HG02884 (cell line): ENCODE measurements around the gene UQCR11.

ENCODE experiments used
- ATAC-seq: cut with Tn5 transposase; IDR thresholded peaks from one replicate; pipeline ENCODE4 v1.9.1; 2021; ENCODE audit warnings: mild to moderate bottlenecking, moderate library complexity; ENCODE audit not compliant: unreplicated experiment

Gene UQCR11

DNA sequence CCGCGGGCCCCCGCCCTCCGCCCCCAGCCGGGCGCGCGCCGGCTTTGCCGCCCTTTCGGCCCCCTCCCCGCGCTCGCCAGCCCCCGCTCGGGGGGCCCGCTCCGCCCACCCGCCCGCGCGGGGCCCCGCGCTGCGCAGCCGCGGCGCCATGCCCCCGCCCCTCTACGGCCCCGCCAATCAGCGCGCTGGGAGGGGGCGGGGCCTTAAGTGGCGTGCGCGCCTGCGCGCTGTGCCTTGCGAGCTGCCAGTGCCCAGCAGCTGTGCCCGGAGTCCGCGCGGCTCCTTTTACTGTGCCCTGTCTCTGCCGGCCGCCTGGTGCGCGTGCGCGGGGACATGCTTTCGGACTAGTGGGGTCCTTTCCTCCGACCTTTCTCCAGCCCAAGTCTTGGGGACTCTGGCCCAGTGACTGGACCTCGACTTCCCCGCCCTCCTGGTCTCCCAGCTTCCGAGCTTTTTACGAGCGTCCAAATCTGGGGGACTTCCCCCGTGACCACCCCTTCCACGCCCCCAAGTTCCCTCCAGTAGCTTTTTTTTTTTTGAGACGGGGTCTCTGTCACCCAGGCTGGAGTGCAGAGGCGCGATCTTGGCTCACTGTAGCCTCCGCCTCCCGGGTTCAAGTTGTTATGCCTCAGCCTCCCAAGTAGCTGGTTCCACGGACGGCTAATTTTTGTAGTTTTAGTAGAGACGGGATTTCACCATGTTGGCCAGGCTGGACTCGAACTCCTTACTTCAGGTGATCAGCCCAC, 12.3 kb downstream of the UQCR11 start, which contains the start of gene MBD3:
TSS of gene MBD3 (minus strand) at position 111 of the 746 bp plus-strand sequence. CDS start 234 bp downstream, outside the sequence.
- ATAC-seq, result no peak

DNA sequence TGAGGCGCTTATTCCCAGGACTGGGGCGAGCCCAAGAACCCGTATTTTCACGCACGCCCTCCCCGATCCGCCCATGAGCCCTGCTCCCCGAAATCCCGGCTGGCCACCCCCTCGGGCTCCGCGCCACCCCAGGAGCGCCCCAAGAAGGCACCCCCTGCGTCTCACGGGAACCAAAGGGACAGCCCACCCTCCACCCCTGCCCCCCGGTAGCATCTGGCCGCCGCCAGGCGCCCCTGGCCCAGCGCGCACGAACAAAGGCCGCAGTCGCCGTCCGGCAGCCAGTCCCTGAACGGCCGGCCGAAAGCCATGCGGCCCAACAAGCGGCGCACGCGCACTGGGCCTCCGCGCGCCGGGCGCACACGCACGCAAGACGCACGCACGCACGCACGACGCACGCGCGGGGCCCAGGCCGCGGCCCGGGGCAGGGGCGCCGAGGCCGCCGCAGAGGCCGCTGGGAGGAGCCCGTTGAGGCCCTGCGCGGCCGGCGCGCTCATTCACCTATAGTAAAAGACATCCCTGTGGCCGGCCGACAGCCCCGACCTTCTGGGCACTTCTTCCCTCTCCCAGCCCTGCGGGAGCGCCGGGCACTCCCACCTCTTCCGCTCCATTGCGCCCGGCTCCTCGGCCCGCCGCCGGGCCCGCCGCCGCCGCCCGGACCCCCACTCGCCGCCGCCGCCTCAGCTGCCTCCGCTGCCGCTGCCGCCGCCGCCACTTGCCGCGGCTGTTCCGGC, 13.1 kb downstream of the UQCR11 start:
- ATAC-seq, result no peak

DNA sequence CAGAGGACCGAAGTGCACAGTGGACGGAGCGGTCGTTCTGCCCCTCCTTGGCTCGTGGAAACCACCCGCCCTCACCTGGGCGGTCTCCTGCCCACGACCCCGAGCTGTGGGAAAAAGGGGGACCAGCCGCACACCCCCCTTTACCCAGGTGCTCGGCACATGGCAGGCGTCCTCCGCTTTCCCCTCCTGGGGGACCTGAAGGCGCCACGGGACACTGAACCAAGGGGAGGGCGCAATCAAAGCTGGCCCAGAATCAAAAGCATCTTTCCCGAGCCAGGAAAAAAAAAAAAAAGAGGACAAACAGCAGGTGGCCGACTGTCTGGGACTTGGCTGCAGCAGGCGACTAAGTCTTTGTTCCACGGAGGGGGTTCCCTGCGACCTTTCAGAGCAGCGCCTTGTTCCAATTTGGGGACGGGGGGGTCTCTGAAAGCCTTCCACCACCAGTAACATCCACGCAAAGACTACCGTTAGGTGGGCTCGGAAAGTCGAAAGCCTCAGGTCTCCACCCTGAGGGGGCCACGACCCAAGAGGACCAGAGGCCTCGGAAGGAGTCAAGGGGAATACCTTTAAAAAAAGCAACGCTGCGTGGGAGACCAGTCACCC, 13.7 kb downstream of the UQCR11 start:
- ATAC-seq, result no peak

DNA sequence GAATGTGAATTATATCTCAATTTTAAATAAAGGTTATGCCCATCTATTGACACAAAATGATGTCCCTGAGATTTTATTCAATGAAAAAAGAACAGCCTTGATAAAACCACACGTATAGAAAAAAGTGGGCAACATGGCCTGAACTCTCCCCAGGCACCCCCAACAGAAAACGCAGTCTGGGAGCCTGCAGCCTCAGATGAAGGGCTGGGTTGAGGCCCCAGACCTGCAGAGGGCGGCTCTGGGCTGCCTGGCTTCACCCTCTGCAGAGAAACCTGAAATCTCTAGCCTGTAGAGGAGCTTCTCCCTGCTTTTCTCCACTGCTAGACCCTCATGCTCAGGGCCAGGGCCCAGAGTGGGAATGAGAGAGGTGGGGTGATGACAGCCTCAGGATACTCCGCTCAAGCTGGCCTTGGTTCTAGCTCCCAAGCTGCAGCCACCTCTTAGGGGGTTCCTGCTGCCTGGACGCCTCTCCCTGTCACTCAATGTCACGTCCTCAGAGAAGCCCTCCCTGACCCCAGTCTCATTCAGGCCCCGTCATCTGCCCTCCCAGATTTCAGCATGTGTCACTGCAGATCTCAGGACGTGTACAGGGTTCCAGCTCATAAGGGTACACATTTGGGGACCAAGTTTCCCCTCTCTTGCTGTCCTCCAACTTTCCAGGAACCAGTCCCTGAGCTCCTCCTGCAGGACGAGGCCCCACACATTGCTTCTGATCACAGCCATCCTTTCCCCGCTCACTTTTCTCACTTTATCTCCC, 14.4 kb downstream of the UQCR11 start:
- no peak for ATAC-seq

DNA sequence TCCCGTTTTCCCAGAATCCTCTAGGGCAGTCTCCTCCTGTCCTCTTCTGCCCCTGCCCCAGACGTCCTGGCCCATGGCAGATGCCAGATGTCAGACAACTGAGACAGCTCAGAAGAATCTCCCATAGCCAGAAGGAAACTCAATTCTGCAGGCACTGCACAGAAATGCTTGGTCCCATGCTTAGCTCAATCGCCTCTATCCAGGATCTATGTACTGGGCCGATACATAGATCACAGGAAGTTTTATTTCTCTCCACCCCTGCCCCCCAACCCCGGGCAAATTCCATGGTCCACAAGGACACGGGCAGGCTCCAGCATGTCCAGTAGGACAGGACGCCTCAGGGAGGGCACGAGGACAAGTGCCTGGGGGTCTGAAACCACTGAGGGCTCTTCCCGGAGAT, 17.4 kb downstream of the UQCR11 start:
- ATAC-seq, result no peak

DNA sequence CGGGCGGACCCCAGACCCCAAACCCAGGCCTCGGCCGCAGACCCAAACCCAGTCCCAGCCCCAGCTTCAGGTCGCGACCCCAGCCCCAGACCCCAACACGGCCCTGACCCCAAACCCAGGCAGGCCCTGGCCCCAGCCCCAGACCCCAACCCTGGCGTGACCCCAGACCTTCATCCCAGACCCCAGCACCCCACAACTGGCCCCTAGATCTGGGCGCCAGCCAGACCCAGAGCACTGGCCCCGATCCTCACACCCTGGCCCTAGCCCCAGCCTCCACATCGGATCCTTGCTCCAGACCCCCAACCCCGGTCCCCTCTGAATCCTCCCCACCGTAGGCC, 20.1 kb downstream of the UQCR11 start:
- no peak for ATAC-seq

DNA sequence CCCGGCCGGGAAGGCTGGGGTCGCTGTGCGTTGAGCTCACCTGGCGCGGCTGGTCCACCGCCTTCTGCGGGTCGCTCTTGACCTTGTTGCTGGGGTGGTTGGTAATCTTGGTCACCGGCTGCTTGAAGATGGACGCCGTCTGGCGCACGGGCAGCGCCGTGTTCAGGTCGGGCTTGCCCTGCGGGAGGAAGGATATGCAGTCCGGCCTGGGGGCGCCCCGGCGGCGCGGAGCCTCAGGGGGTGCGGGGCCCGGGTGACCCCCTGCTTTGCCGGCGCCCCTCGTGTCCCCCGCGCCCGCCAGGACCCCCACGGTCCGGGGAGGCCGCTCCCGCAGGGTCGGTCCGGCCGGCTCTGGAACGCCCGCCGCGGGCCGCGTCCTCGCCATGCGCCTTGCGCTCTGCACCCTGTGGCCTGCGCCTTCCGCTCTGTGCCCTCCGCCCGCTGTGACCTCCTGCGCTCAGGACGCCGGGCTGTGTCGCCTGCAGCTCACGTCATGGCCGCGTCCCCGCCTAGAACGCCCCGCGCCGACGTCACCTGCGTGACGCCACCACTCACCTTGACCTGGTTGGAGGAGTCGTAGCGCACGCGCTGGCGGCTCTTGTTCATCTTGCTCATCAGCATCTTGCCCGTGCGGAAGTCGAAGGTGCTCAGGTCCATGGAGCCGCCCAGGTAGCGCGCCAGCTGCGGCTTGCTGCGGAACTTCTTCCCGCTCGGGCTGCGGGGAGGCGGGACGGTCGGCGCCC, 20.6 kb downstream of the UQCR11 start:
- no peak for ATAC-seq

DNA sequence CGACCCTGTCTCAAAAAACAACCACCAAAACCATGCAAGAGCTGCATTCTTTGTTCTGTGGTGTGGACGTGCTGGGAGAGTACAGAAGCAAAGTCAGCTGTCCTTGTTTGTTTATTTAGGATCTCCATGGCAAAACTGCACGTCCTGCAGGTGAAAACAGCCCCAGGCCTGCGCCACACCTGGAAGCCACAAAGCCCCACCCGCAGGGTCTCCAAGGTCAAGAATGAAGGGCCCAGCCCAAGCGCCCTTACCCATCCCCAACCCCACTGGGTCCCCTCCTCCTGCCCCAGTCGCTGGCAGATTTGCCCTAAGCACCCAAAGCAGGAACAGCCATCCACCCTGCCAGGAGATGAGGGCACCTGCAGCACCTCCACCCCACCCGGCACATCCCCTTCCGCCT, 23.1 kb downstream of the UQCR11 start:
- ATAC-seq, result no peak

DNA sequence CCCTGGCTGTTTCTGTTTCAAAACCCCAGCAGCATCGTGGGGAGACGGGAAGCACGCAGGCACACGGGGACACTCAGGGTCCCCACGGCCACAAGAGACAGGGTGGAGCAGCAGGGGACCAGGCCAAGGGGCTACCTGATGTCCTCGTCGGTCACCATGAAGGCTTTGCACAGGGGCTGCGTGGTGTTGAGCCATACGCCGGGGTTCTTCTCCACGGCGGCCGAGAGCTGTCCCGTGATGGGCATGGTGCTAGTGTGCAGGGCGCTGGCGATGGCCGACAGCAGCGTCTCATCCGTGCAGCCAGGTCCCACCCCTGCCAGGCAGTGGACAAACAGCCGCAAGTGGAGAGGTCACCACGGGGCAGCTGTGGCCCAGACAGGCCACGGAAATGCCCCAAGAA, 24.3 kb downstream of the UQCR11 start:
- ATAC-seq, result no peak

DNA sequence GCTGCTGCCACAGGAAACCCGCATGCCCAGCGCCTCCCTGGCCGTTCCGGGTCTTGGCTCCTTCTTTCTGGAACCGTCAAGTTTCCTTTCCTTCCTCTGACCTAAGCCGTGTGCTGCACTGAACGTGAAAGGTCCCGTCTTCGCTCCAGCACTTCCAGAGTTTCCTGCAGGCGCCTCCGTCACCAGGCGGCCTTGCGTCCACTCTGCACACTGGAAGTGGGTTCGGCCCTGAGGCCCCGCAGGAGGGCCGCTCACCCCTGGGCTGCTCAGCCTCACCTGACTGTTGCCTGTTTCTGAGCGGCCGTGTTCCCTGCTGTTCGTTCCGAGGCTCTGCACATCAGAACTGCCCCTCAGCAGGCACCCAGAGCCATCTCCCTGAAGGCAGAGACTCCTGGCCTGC, 24.9 kb downstream of the UQCR11 start:
- no peak for ATAC-seq

DNA sequence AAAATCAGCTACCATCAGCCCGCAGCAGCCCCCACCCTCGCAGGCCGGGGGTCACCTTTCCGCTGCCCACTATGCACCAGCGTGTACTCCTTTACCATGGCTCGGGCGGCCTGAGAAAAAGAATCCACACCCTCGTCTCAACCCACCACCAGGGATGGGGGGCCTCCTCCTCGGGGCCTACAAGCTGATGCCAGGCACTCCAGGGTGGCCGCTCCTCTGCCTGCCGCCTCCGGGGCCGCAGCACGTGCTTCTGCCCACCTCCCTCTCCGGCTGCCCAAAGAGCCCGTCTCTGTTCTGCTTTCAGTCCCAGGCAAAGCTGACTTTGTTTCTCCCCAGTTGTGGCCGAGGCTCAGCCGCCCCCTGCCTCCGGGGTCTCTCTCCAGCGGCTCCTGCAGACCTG, 26.0 kb downstream of the UQCR11 start:
- no peak for ATAC-seq

DNA sequence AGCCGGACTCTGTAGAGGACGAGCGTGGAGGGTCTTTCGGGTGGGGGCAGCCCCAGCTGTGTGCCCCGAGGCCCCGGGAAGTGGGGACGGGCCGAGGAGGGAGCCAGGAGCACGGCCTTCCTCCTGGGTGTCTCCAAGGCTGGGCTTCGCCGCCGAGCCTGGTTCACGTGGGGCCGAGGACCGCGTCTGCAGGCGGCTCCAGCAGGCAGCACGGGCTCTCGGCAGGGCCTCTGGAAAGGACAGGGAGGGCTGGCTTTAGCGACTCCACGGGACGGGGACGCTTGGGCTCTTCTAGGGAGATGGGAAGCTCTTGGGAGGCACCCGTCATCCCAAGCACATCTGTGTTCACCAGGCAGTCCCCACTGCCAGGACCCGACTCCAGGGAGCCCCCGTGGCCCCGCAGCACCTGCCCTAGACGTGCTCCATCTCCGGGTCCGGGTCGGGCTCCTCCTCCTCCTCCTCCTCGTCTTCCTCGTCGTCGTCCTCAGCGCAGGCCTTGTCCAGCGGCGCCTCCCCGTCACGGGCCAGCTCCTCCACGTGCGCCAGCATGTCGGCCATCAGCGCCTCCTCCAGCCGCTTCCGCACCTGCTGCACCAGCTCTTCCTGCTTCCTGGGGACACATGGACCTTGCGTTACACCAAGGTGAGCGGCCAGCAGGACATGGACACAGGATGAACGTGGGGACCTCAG, 27.2 kb downstream of the UQCR11 start:
- no peak for ATAC-seq

DNA sequence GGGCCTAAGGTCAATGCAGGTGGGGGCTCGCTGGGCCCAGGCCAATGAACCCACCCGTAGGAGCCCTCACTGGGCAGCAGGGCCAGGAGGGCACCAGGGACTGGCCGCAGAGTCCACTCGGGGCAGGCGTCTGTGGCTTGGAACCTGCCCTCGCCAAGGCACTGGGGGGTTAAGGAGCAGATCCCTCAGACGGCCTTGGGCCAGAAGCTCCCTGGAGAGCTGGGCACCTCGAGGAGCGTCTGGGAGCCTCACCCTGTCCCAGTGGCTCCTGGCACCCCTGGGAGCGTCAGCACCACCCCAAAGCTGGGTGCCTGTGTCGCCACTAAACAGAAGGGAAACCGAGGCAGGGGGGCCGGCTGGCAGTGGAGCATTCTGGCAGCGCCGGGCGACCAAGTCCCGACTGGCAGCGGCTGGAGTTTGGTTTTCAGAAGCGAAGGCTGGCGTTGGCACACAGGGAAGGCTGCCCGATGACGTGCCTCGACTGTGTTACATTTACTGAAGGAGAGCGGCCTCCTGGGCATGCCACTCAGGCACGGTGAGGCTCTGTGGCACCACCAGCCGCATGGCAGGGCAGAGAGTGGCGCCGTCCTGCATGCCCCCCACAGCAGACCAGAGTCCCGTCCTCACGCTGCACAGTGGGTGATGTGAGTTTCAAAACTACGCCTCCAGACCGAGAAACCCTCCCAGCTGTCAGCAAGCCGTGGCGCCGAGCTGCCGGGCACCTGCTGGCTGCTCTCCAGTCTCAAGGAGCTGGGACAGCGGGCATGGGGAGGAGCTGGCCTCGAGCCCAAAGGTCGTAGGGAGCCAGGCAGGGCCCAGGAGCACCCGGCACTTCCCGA, 28.0 kb downstream of the UQCR11 start:
- no peak for ATAC-seq

DNA sequence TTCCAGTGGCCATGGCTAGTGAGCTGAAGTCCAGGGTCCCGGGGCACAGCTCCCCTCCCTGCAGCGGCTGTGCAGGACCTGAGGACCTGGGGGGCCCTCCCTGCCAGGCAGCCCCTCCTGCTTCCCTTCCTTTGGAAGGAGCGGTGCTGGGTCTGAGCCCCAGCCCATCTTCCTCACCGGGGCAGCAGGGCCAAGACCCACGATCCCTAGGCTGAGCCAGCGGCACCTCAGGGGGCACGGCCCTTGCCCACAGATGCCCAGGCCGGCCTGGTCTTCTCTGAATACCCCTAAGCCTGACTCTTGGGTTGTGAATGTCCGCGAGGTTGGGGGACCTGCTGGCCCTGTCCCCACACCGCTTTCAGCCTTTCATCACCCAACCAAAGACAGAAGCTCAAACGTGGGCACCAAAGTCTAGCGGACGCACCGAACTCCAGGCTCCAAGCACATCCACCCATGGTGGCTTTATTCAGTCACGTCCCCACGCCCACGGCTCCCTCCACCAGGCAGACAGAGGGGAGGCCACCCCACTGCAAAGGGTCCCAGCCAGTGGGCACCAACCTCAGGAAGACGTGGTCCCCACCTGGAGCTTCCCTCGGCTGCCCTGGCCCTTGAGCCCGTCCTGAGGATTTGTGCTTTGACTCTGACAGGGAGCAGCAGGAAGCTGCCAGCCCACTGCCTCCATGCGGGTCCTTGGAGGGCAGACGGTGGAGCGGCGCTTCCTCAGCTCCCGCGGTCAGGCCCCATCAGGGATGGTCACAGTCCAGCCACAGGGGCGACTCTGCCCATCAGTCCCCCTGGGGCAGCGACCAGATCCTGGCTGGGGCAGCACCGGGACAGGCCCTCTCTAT, 28.8 kb downstream of the UQCR11 start:
- no peak for ATAC-seq

DNA sequence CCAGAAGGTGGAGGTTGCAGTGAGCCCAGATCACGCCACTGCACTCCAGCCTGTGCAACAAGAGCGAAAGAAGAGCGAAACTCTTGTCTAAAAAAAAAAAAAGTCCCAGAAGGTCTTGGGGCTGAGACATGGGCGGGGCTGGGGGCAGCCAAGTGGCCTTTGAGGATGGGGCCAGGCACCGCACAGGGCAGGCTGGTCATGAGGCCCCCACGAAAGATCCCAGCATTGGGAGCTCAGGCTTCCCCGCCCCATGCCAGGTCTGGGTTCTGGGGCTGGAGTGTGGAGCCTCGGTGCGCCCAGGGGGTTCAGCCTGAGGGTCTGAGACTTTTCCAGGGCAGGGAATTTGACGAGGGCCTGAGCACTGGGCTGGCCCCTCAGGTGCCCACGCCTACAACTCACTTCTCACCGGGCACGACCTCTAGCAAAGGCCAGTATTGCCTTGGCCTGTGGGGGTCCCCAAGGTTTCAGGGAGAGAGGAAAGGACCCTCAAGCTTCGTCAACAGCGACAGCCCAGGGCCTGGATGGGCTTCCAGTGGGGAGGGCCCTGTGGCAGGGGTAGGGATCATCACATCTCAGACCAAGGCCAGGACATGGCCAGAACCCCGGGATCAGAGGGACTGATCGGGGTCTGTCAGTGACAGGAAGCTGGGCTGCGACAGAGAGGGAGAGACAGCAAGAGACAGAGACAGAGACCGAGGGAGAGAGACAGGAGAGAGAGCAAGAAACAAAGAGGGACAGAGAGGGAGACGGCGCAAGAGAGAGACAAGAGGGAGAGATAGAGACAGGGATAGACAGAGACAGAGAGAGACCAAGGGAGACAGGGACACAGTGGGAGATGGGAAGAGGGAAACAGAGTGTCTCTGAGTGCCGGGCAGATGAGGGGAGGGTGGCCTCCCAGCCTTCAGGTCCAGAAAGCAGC, 29.7 kb downstream of the UQCR11 start:
- no peak for ATAC-seq

DNA sequence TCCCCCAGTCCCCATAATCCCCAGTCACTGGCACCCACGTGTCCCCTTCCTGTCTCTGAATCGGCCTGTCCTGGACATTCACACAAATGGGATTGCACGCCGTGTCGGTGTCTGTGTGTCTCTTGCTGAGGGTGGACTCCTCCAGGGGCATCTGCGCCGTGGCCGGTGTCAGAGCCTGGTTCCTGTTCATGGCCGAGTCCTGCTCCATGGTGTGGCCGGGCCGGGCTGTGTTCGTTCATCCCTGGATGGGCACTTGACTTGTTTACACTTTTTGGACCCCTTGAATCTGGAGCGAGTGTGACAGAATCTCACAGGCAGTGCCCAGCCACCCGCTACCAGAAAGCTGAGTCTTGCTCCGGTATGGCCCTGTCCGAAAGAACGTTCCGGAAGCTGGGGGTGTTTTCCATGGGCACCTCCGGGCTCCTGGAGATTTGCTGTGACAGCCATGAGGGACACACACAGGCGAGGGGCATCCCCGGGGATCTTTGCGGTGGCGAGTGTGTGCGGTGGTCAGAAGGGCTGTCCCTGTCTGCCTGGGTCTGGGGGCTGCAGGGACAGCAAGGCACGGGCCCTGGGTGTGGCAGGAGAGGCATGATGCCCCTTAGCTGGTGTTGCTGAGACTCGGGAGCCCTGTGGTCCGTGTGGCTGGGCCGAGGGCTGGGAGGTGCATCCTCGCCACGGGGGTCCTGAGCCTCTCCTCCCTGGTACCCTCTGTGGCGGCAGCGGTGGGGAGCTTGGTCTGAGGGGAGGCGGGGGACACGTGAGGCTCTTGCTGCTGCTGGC, 30.7 kb downstream of the UQCR11 start:
- no peak for ATAC-seq

DNA sequence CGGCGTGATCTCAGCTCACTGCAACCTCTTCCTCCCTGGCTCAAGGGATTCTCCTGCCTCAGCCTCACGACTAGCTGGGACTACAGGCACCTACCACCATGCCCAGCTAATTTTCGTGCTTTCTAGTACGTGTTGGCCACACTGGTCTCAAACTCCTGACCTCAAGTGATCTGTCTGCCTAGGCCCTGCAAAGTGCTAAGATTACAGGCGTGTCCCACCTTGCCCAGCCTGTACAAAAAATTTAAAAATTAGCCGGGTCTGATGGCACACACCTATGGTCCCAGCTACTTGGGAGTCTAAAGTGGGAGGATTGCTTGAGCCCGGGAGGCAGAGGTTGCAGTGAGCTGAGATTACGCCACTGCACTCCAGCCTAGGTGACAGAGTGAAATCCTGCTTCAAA, 32.5 kb downstream of the UQCR11 start:
- ATAC-seq, result no peak
